ENCODE measurements around the gene FUT6.

Gene FUT6

DNA sequence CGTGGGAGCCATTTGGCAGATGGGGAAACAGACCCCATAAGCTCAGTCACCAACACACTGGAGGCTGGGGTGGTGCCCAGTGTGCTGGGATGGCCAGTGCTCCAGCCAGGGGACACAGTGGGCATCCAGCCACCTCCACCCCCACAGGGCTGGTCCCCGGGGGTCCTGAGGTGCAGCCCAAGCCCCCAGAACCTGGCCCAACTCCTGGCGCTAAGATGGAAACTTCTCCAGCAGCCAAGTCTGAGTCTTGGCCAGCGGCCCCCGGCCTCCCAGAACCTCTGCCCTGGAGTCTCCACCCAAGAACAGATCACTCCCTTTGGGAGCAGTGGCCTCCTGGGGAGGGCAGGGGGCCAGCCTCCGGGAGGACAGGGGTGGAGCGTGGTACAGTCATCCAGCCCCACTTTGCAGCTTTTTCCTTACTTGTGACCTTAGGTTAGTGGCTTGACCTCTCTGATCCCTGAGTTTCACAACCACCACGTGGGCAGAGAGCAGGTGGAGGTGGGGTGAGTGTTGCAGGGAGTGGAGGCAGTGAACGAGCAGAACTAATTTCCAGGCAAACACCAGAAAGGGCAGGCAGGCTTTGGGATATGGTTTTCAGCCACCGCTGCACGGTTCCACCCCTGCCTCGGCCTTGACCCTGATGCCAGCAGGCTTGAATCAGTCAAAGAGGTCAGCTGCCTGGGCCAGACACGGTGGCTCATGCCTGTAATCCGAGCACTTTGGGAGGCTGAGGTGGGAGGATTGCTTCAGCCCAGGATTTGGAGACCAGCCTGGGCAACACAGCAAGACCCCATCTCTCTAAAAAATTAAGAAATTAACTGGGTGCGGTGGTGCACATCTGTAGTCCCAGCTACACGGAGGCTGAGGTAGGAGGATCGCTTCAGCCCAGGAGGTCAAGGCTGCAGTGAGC is 38.9 kb downstream of the FUT6 start:
- TF ChIP-seq, protein P1, sequence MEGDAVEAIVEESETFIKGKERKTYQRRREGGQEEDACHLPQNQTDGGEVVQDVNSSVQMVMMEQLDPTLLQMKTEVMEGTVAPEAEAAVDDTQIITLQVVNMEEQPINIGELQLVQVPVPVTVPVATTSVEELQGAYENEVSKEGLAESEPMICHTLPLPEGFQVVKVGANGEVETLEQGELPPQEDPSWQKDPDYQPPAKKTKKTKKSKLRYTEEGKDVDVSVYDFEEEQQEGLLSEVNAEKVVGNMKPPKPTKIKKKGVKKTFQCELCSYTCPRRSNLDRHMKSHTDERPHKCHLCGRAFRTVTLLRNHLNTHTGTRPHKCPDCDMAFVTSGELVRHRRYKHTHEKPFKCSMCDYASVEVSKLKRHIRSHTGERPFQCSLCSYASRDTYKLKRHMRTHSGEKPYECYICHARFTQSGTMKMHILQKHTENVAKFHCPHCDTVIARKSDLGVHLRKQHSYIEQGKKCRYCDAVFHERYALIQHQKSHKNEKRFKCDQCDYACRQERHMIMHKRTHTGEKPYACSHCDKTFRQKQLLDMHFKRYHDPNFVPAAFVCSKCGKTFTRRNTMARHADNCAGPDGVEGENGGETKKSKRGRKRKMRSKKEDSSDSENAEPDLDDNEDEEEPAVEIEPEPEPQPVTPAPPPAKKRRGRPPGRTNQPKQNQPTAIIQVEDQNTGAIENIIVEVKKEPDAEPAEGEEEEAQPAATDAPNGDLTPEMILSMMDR (IDR thresholded peaks at IDR 0.05; ENCODE audit: low read depth, low read length): no peak
- no peak overlapping the region for H3K4me3 ChIP-seq (replicated peaks in 1 of 2; ENCODE audit: low read depth in 2 of 2, low read length in 2 of 2)
- no peak for DNase-seq (ENCODE audit: low read depth in 2 of 2)

- DNase-seq (ENCODE audit: low read depth in 2 of 2): no peak
- TF ChIP-seq, protein P1 (IDR thresholded peaks at IDR 0.05; ENCODE audit: low read depth, low read length): no peak
Observed at GRCh38 chr19:5799247-5800241, 40.0 kb downstream of the FUT6 start.

GRCh38 chr19:5798244-5798643 is 41.3 kb downstream of the FUT6 start:
- DNase-seq (ENCODE audit: low read depth in 2 of 2): no peak
- TF ChIP-seq, protein P1 (IDR thresholded peaks at IDR 0.05; ENCODE audit: low read depth, low read length): no peak
- H3K4me3 ChIP-seq (replicated peaks in 1 of 2; ENCODE audit: low read depth in 2 of 2, low read length in 2 of 2): no peak overlapping the region

More at GRCh38 chr19:5799247-5800241, 40.0 kb downstream of the FUT6 start:
- no peak overlapping the region for H3K4me3 ChIP-seq (replicated peaks in 1 of 2; ENCODE audit: low read depth in 2 of 2, low read length in 2 of 2)

DNA sequence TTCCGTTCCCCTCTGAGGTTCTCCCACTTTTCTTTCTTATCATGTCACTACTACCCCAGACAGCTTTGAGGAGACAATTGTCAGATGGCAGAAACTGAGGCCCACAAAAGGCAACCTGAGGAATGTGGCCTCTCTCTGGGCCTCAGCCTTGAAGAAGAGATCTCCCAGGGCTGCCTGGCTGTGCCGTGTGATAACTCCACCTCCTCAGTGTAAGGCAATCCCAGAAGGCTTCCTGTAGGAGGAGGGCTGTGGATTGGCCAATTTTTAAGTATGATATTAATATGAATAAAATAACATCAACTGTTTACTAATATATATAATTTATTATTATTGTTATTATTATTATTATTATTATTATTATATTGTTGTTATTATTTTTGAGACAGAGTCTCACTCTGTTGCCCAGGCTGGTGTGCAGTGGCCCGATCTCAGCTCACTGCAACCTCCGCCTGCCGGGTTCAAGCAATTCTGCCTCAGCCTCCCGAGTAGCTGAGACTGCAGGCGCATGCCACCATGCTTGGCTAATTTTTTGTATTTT is 44.1 kb downstream of the FUT6 start:
- TF ChIP-seq, protein P1 (IDR thresholded peaks at IDR 0.05; ENCODE audit: low read depth, low read length): no peak
- H3K4me3 ChIP-seq (replicated peaks in 1 of 2; ENCODE audit: low read depth in 2 of 2, low read length in 2 of 2): no peak overlapping the region
- no peak for DNase-seq (ENCODE audit: low read depth in 2 of 2)

GRCh38 chr19:5793188-5793587 is 46.3 kb downstream of the FUT6 start:
- H3K4me3 ChIP-seq (replicated peaks in 1 of 2; ENCODE audit: low read depth in 2 of 2, low read length in 2 of 2): no peak overlapping the region
- DNase-seq (ENCODE audit: low read depth in 2 of 2): no peak
- TF ChIP-seq, protein P1 (IDR thresholded peaks at IDR 0.05; ENCODE audit: low read depth, low read length): no peak

GRCh38 chr19:5792224-5792623 is 47.3 kb downstream of the FUT6 start:
- TF ChIP-seq, protein P1 (IDR thresholded peaks at IDR 0.05; ENCODE audit: low read depth, low read length): no peak
- DNase-seq (ENCODE audit: low read depth in 2 of 2): no peak
- H3K4me3 ChIP-seq (replicated peaks in 1 of 2; ENCODE audit: low read depth in 2 of 2, low read length in 2 of 2): no peak overlapping the region

Data from cardiac fibroblast (primary cell).